H1 (cell line): Measurements from ENCODE around the gene TEX22. TPM values are rescaled to one million over a fixed set of nuclear protein-coding genes. Genes with fewer than 3 reads are reported as not detected.

Experiments
- CTCF ChIA-PET: fragments of 300-600 bp; sonication (Branson Sonifier 250); formaldehyde crosslinking; loops from one replicate; lab custom pipeline; 2021; ENCODE audit not compliant: partially characterized antibody; lab: Charles Lee
- POLR2A ChIA-PET: fragments of 300-600 bp; sonication (Branson Sonifier 250); formaldehyde crosslinking; loops from one replicate; lab custom pipeline; 2021; ENCODE audit warnings: inconsistent platforms; ENCODE audit not compliant: partially characterized antibody; lab: Charles Lee
- DNase-seq, 2 experiments: peaks; one replicate each; pipeline versions ENCODE4 v3.0.0 to v3.0.0-alpha.2; 2010 to 2022; ENCODE audit warnings: low spot score in 2 of 2, low read depth in 1 of 2, mixed read lengths in 1 of 2
- FAIRE-seq: peaks from 2 replicates; lab custom pipeline; 2011; peaks lifted over from hg19 to GRCh38; lab: Jason Lieb, UNC
- H2AFZ ChIP-seq: 2 replicates; pipeline ENCODE4 v1.8.1; 2012; ENCODE audit warnings: low read length, inconsistent platforms
- H2AK5ac ChIP-seq: 2 replicates; pipeline ENCODE4 v1.6.1; 2013; ENCODE audit warnings: low read depth, low read length
- H2BK120ac ChIP-seq: replicated peaks from 2 replicates; pipeline ENCODE3; 2013; ENCODE audit warnings: low read depth, low read length, inconsistent platforms
- H2BK12ac ChIP-seq: 2 replicates; pipeline ENCODE4 v1.6.1; 2013; ENCODE audit warnings: low read depth, low read length
- H2BK15ac ChIP-seq: 2 replicates; pipeline ENCODE4 v1.6.1; 2013; ENCODE audit warnings: low read length
- H2BK20ac ChIP-seq: 2 replicates; pipeline ENCODE4 v1.6.1; 2013; ENCODE audit warnings: low read length
- H2BK5ac ChIP-seq: 2 replicates; pipeline ENCODE4 v1.6.1; 2013; ENCODE audit warnings: low read depth, low read length
- H3K14ac ChIP-seq: 2 replicates; pipeline ENCODE4 v1.6.1; 2013; ENCODE audit warnings: inconsistent platforms; ENCODE audit not compliant: insufficient read length
- H3K18ac ChIP-seq: 2 replicates; pipeline ENCODE4 v1.6.1; 2013; ENCODE audit warnings: low read length; ENCODE audit errors: extremely low read depth
- H3K23ac ChIP-seq: 2 replicates; pipeline ENCODE4 v1.6.1; 2013; ENCODE audit warnings: inconsistent platforms; ENCODE audit not compliant: insufficient read length
- H3K23me2 ChIP-seq: 2 replicates; pipeline ENCODE4 v1.6.1; 2013; ENCODE audit warnings: low read depth, low read length
- H3K27ac ChIP-seq: 2 replicates; pipeline ENCODE4 v1.6.1; 2011; ENCODE audit warnings: low read depth, low read length, inconsistent platforms
- H3K27me3 ChIP-seq, 4 experiments: replicated peaks in 1 of 4; 1 replicate in 1 of 4; 2 replicates in 3 of 4; pipeline versions ENCODE4 v1.6.1 to v1.8.1; 2011 to 2013; ENCODE audit warnings: low read length in 3 of 4, mild to moderate bottlenecking in 3 of 4, inconsistent platforms in 2 of 4, mixed read lengths in 2 of 4, moderate library complexity in 1 of 4; ENCODE audit not compliant: control insufficient read depth in 3 of 4, insufficient read depth in 3 of 4; ENCODE audit errors: extremely low read depth in 1 of 4
- H3K36me3 ChIP-seq, 4 experiments: 2 replicates each; pipeline versions ENCODE4 v1.6.1 to v1.8.1; 2011 to 2013; ENCODE audit warnings: mild to moderate bottlenecking in 4 of 4, low read length in 3 of 4, moderate library complexity in 2 of 4, control low read depth in 1 of 4, inconsistent platforms in 1 of 4; ENCODE audit not compliant: insufficient read depth in 4 of 4, control insufficient read depth in 2 of 4
- H3K4ac ChIP-seq: replicated peaks from 2 replicates; pipeline ENCODE3; 2013; ENCODE audit warnings: low read length, low read depth, mixed read lengths, inconsistent platforms; ENCODE audit not compliant: insufficient read length
- H3K4me1 ChIP-seq, 4 experiments: replicated peaks in 1 of 4; 1 replicate in 1 of 4; 2 replicates in 3 of 4; pipeline versions ENCODE4 v1.6.1 to v1.8.1; 2011 to 2013; ENCODE audit warnings: low read length in 3 of 4, inconsistent platforms in 2 of 4, mixed read lengths in 1 of 4; ENCODE audit not compliant: insufficient read depth in 4 of 4, control insufficient read depth in 3 of 4
- H3K4me2 ChIP-seq, 2 experiments: 2 replicates each; pipeline versions ENCODE4 v1.6.1 to v1.8.1; 2011 to 2013; ENCODE audit warnings: low read depth in 2 of 2, low read length in 2 of 2, control low read depth in 1 of 2, inconsistent platforms in 1 of 2, mild to moderate bottlenecking in 1 of 2; ENCODE audit not compliant: insufficient read depth in 1 of 2
- H3K4me3 ChIP-seq, 4 experiments: fragments of 200-600, 300-600 bp in 1 of 4; sonication (generic), shearing (Covaris generic), sonication (Bioruptor Twin) in 1 of 4; 2 replicates each; pipeline versions ENCODE4 v1.5.1 to v1.8.1; 2011 to 2016; ENCODE audit warnings: low read length in 4 of 4, low read depth in 3 of 4, control low read depth in 2 of 4, inconsistent platforms in 2 of 4, mild to moderate bottlenecking in 2 of 4, mixed read lengths in 1 of 4, moderate library complexity in 1 of 4; ENCODE audit not compliant: insufficient read depth in 2 of 4; ENCODE audit errors: extremely low read depth in 1 of 4
- H3K56ac ChIP-seq: replicated peaks from 2 replicates; pipeline ENCODE3; 2013; ENCODE audit warnings: low read depth, mild to moderate bottlenecking, mixed read lengths, low read length, inconsistent platforms; ENCODE audit not compliant: insufficient read length
- H3K79me1 ChIP-seq: 2 replicates; pipeline ENCODE4 v1.6.1; 2013; ENCODE audit warnings: low read depth, low read length, control low read depth
- H3K79me2 ChIP-seq, 2 experiments: 2 replicates each; pipeline versions ENCODE4 v1.6.1 to v1.8.1; 2012 to 2013; ENCODE audit warnings: low read length in 2 of 2, mild to moderate bottlenecking in 2 of 2, inconsistent platforms in 1 of 2; ENCODE audit not compliant: insufficient read depth in 2 of 2, control insufficient read depth in 1 of 2
- H3K9ac ChIP-seq, 4 experiments: replicated peaks in 1 of 4; 1 replicate in 1 of 4; 2 replicates in 3 of 4; pipeline versions ENCODE4 v1.6.1 to v1.8.1; 2011 to 2013; ENCODE audit warnings: low read depth in 3 of 4, low read length in 3 of 4, control low read depth in 2 of 4, mild to moderate bottlenecking in 2 of 4, moderate library complexity in 2 of 4, inconsistent platforms in 1 of 4; ENCODE audit errors: extremely low read depth in 1 of 4
- H3K9me3 ChIP-seq, 2 experiments: 2 replicates each; pipeline versions ENCODE4 v1.6.1 to v1.8.1; 2012 to 2013; ENCODE audit warnings: mild to moderate bottlenecking in 2 of 2, moderate library complexity in 2 of 2, control low read depth in 1 of 2, inconsistent platforms in 1 of 2, low read depth in 1 of 2, low read length in 1 of 2, mixed read lengths in 1 of 2; ENCODE audit not compliant: insufficient read depth in 2 of 2
- H4K20me1 ChIP-seq, 2 experiments: replicated peaks in 1 of 2; 2 replicates each; pipeline versions ENCODE3 to v1.8.1; 2011 to 2013; ENCODE audit warnings: inconsistent platforms in 2 of 2, low read length in 2 of 2, mild to moderate bottlenecking in 1 of 2; ENCODE audit not compliant: insufficient read depth in 2 of 2, control insufficient read depth in 1 of 2
- H4K5ac ChIP-seq: 2 replicates; pipeline ENCODE4 v1.6.1; 2013; ENCODE audit warnings: low read length, low read depth, mixed read lengths, inconsistent platforms; ENCODE audit not compliant: insufficient read length
- H4K8ac ChIP-seq: 2 replicates; pipeline ENCODE4 v1.8.0; 2013; ENCODE audit warnings: mild to moderate bottlenecking, moderate library complexity, low read length, inconsistent platforms; ENCODE audit not compliant: insufficient read depth; ENCODE audit errors: extremely low read depth
- H4K91ac ChIP-seq: replicated peaks from 2 replicates; pipeline ENCODE3; 2013; ENCODE audit warnings: low read length, mixed read lengths, inconsistent platforms; ENCODE audit not compliant: insufficient read length
- CBX8 ChIP-seq: fragments of 300-800, 300-1000 bp; sonication (generic); IDR thresholded peaks from 2 replicates; pipeline ENCODE4 v1.7.1; 2016; ENCODE audit warnings: low read depth, low read length, borderline replicate concordance
- CTBP2 ChIP-seq: IDR thresholded peaks from 2 replicates; pipeline ENCODE4 v1.7.0; 2011; ENCODE audit warnings: borderline replicate concordance, mild to moderate bottlenecking, moderate library complexity, mixed read lengths, low read length; ENCODE audit not compliant: insufficient read depth, insufficient read length
- GTF2F1 ChIP-seq: IDR thresholded peaks from 2 replicates; pipeline ENCODE4 v1.6.1; 2012; ENCODE audit warnings: low read depth, low read length, improper control_type of control experiment, borderline replicate concordance
- JUN ChIP-seq: IDR thresholded peaks from 2 replicates; pipeline ENCODE4 v1.6.1; 2011; ENCODE audit warnings: low read depth, mild to moderate bottlenecking, improper control_type of control experiment, low read length
- SIX5 ChIP-seq: IDR thresholded peaks from 2 replicates; pipeline ENCODE4 v1.6.1; 2011; ENCODE audit warnings: mild to moderate bottlenecking, low read depth, low read length
- USF2 ChIP-seq: IDR thresholded peaks from 2 replicates; pipeline ENCODE4 v1.6.1; 2011; ENCODE audit warnings: low read length, improper control_type of control experiment
- WGBS, 2 experiments: shearing (Covaris generic) in 1 of 2; methylation state at CpG; one replicate each; pipeline versions ENCODE4 v1.1.6 to v1.1.7; 2013 to 2015; ENCODE audit warnings: low lambda C conversion rate in 2 of 2, mixed read lengths in 2 of 2, inconsistent platforms in 1 of 2, low coverage in 1 of 2, missing lambda C conversion rate in 1 of 2; ENCODE audit not compliant: insufficient replicate concordance in 2 of 2, insufficient coverage in 1 of 2, insufficient read length in 1 of 2; ENCODE audit errors: extremely low coverage in 1 of 2, missing lambda C conversion rate in 1 of 2; 5-methylcytosine and 5-hydroxymethylcytosine counted together
- polyA plus RNA-seq, 7 experiments: library from polyadenylated mRNA; depleted of rRNA in 3 of 7; stranded (reverse) in 5 of 7; unstranded in 2 of 7; fragments of >200 nt in 5 of 7; fragments of 200-250 nt in 2 of 7; gene quantifications; 1 replicate in 5 of 7; 2 replicates in 1 of 7; 4 replicates in 1 of 7; pipeline versions ENCODE4 v1.2.1 to v1.2.3, GENCODE V29; 2011 to 2013; ENCODE audit warnings: missing spikeins in 2 of 7, mixed read lengths in 2 of 7
- total RNA-seq: library from RNA; stranded (reverse); fragmentation: NEBNext Ultra II Directional; extraction: Animal tissue kit (Norgen Biotek cat#: 25700); gene quantifications from 2 replicates; pipeline ENCODE4 v1.2.1, GENCODE V29; 2021

Gene TEX22
- total and polyA plus RNA-seq, 2 of the 8 experiments (the other 6 are each of a cell fraction or from before 2014, with no cell fraction given), result 0.24 to 0.39 TPM

GRCh38 chr14:105426416-105427130 is 28.2 kb downstream of the TEX22 start:
- H3K79me1 ChIP-seq, result peaks cover 25% of the 10 kb centered on the region
- no peak overlapping the region for H2BK15ac ChIP-seq
- no peak overlapping the region for H2AK5ac ChIP-seq
- H3K4ac ChIP-seq, result no peak overlapping the region
- no peak overlapping the region for H3K56ac ChIP-seq
- ChIA-PET CTCF (interaction anchor here (0.6 to 1.0 kb wide), 2 partner anchors 45 to 63 kb away, joined by 3 read pairs; no protein-coding TSS in a partner anchor), POLR2A (no interaction called here)
- no peak for TF ChIP-seq SIX5
- no peak for TF ChIP-seq USF2
- no peak for TF ChIP-seq CTBP2
- no peak for TF ChIP-seq CBX8
- TF ChIP-seq GTF2F1, result no peak
- no peak for TF ChIP-seq JUN
- H4K20me1 ChIP-seq, result peaks cover 52 to 57% of the 10 kb centered on the region in 2 experiments
- H3K36me3 ChIP-seq, result peaks cover 0 to 11% (median 3%) of the 10 kb centered on the region in 4 experiments; a peak in 3 of 8 replicates
- peaks cover 27 to 90% of the 10 kb centered on the region in 2 experiments; a peak in 3 of 4 replicates for H3K79me2 ChIP-seq
- no peak overlapping the region for H3K23ac ChIP-seq
- no peak overlapping the region for H2BK12ac ChIP-seq
- H4K8ac ChIP-seq, result peak overlapping the region; percentile 71; the same call in 1 of the 2 replicates
- no peaks in the 10 kb centered on the region for H3K9me3 ChIP-seq
- H4K5ac ChIP-seq, result no peak overlapping the region
- H3K18ac ChIP-seq, result no peak overlapping the region
- H3K4me2 ChIP-seq, result no peak overlapping the region
- H2BK20ac ChIP-seq, result no peak overlapping the region
- DNase-seq, result no peak
- peaks cover 0 to 7% (median 5%) of the 10 kb centered on the region in 4 experiments; a peak in 4 of 7 replicates for H3K4me1 ChIP-seq
- no peak overlapping the region for H3K27ac ChIP-seq
- H3K14ac ChIP-seq, result no peak overlapping the region
- no peak overlapping the region for H4K91ac ChIP-seq
- no peaks in the 10 kb centered on the region for H3K27me3 ChIP-seq
- FAIRE-seq, result no peak
- H3K4me3 ChIP-seq, result no peak overlapping the region
- H2BK120ac ChIP-seq, result no peak overlapping the region
- H3K9ac ChIP-seq, result no peak overlapping the region
- no peak overlapping the region for H2BK5ac ChIP-seq
- H3K23me2 ChIP-seq, result no peaks in the 10 kb centered on the region
- H2AFZ ChIP-seq, result no peak overlapping the region
- 96% methylated on average over 20 of the region's 21 CpGs; no CpG with 5 or more reads in 1 of the 2 experiments for WGBS, 2 experiments
